Glutamatergic neuron (in vitro differentiated cells): ENCODE results near the gene FRMPD4. TPM values are rescaled to one million over a fixed set of nuclear protein-coding genes. Genes with fewer than 3 reads are reported as not detected.

ENCODE experiments used
- DNase-seq: peaks from one replicate; pipeline ENCODE4 v3.0.0; 2022
- H3K27ac Mint-ChIP-seq: one replicate; pipeline ENCODE4 v1.8.0; 2020; ENCODE audit warnings: mild to moderate bottlenecking, mixed read lengths, inconsistent platforms; ENCODE audit not compliant: unreplicated experiment
- H3K27me3 Mint-ChIP-seq: one replicate; pipeline ENCODE4 v1.8.0; 2020; ENCODE audit warnings: mild to moderate bottlenecking, moderate library complexity, mixed read lengths, inconsistent platforms; ENCODE audit not compliant: unreplicated experiment
- H3K36me3 Mint-ChIP-seq: one replicate; pipeline ENCODE4 v1.8.0; 2020; ENCODE audit warnings: mild to moderate bottlenecking, mixed read lengths, inconsistent platforms; ENCODE audit not compliant: unreplicated experiment
- H3K4me1 Mint-ChIP-seq: one replicate; pipeline ENCODE4 v1.8.0; 2020; ENCODE audit warnings: mild to moderate bottlenecking, low read depth, mixed read lengths, inconsistent platforms; ENCODE audit not compliant: unreplicated experiment
- H3K4me3 Mint-ChIP-seq: one replicate; pipeline ENCODE4 v1.8.0; 2020; ENCODE audit warnings: mild to moderate bottlenecking, mixed read lengths, inconsistent platforms; ENCODE audit not compliant: unreplicated experiment
- H3K9me3 Mint-ChIP-seq: one replicate; pipeline ENCODE4 v1.8.0; 2020; ENCODE audit warnings: mild to moderate bottlenecking, moderate library complexity, mixed read lengths, inconsistent platforms; ENCODE audit not compliant: unreplicated experiment
- CTCF ChIP-seq: fragments of 200-600 bp; sonication (generic); IDR thresholded peaks from one replicate; pipeline ENCODE4 v1.5.0; 2021; ENCODE audit not compliant: partially characterized antibody, unreplicated experiment
- total RNA-seq: library from RNA; stranded (reverse); fragmentation: NEBNext Ultra II Directional; extraction: Animal tissue kit (Norgen Biotek cat#: 25700); gene quantifications from one replicate; pipeline ENCODE4 v1.2.1, GENCODE V29; 2021; ENCODE audit not compliant: unreplicated experiment

FRMPD4 gene
- total RNA-seq, 1 donor from 2014 or later, result 6.2 TPM

GRCh38 chrX:12421918-12422317 is 283.6 kb downstream of the FRMPD4 start:
- Mint-ChIP-seq H3K9me3 (peaks cover 1% of the 10 kb centered on the region), H3K36me3 (no peaks in the 10 kb centered on the region), H3K27ac (no peak overlapping the region), H3K27me3 (no peaks in the 10 kb centered on the region), H3K4me3 (no peak overlapping the region), H3K4me1 (peaks cover 2% of the 10 kb centered on the region)
- TF ChIP-seq CTCF, result no peak
- DNase-seq, result no peak

- no peak for DNase-seq
- Mint-ChIP-seq H3K4me3 (no peak overlapping the region), H3K9me3 (peaks cover 1% of the 10 kb centered on the region), H3K27me3 (no peaks in the 10 kb centered on the region), H3K27ac (no peak overlapping the region), H3K4me1 (peaks cover 2% of the 10 kb centered on the region), H3K36me3 (no peaks in the 10 kb centered on the region)
- no peak for TF ChIP-seq CTCF
These were observed 285.1 kb downstream of the FRMPD4 start for GRCh38 chrX:12423346-12423745.

GRCh38 chrX:12425496-12425895 is 287.2 kb downstream of the FRMPD4 start:
- Mint-ChIP-seq H3K27me3 (no peaks in the 10 kb centered on the region), H3K36me3 (no peaks in the 10 kb centered on the region), H3K4me3 (no peak overlapping the region), H3K4me1 (no peaks in the 10 kb centered on the region), H3K27ac (no peak overlapping the region), H3K9me3 (peaks cover 4% of the 10 kb centered on the region)
- TF ChIP-seq CTCF, result no peak
- no peak for DNase-seq

- no peaks in the 10 kb centered on the region for H3K36me3 Mint-ChIP-seq
- H3K4me3 Mint-ChIP-seq, result no peak overlapping the region
- no peaks in the 10 kb centered on the region for H3K4me1 Mint-ChIP-seq
- peaks cover 2% of the 10 kb centered on the region for H3K9me3 Mint-ChIP-seq
- H3K27me3 Mint-ChIP-seq, result no peaks in the 10 kb centered on the region
- no peak for TF ChIP-seq CTCF
- no peak for DNase-seq
- no peak overlapping the region for H3K27ac Mint-ChIP-seq
These were observed 288.1 kb downstream of the FRMPD4 start for GRCh38 chrX:12426420-12426819.

- no peaks in the 10 kb centered on the region for H3K4me1 Mint-ChIP-seq
- no peak for DNase-seq
- TF ChIP-seq CTCF, result no peak
- no peak overlapping the region for H3K27ac Mint-ChIP-seq
- H3K27me3 Mint-ChIP-seq, result no peaks in the 10 kb centered on the region
- H3K36me3 Mint-ChIP-seq, result no peaks in the 10 kb centered on the region
- H3K4me3 Mint-ChIP-seq, result no peak overlapping the region
- H3K9me3 Mint-ChIP-seq, result no peaks in the 10 kb centered on the region
These were observed 296.2 kb downstream of the FRMPD4 start for GRCh38 chrX:12434493-12434892.
